Central memory CD8-positive, alpha-beta T cell (primary cell): Measurements from ENCODE around the gene FLYWCH1.
"Not testable (repeated sequence)": the region's sequence is repeated elsewhere in the genome, so short reads cannot be mapped to it uniquely, and the experiment has no call there.

ENCODE experiments used
- ATAC-seq: fragments of 150-1000 bp; cut with Tn5 transposase; replicated peaks from 2 replicates; pipeline ENCODE4 v1.10.0; 2022; ENCODE audit warnings: mild to moderate bottlenecking, moderate FRiP score, moderate number of reproducible peaks; ENCODE audit not compliant: poor library complexity, severe bottlenecking; ENCODE audit errors: extremely low read depth
- DNase-seq, 2 donors: peaks; one replicate each; pipeline ENCODE4 v3.0.0; 2021; ENCODE audit warnings: low spot score in 2 of 2
- H3K27ac Mint-ChIP-seq: one replicate; pipeline ENCODE4 v1.8.0; 2022; ENCODE audit warnings: low read depth, mild to moderate bottlenecking, moderate library complexity, mixed read lengths
- H3K27me3 Mint-ChIP-seq: one replicate; pipeline ENCODE4 v1.8.0; 2022; ENCODE audit warnings: mixed read lengths
- H3K36me3 Mint-ChIP-seq: one replicate; pipeline ENCODE4 v1.8.0; 2022; ENCODE audit warnings: mild to moderate bottlenecking, moderate library complexity, mixed read lengths; ENCODE audit not compliant: insufficient read depth
- H3K4me1 Mint-ChIP-seq: one replicate; pipeline ENCODE4 v1.8.0; 2022; ENCODE audit warnings: mixed read lengths
- H3K4me3 Mint-ChIP-seq: one replicate; pipeline ENCODE4 v1.8.0; 2022; ENCODE audit warnings: mild to moderate bottlenecking, moderate library complexity, mixed read lengths
- H3K9me3 Mint-ChIP-seq: one replicate; pipeline ENCODE4 v1.8.0; 2022; ENCODE audit warnings: mixed read lengths

The FLYWCH1 gene

GRCh38 chr16:2938206-2938605, 26.5 kb downstream of the FLYWCH1 start:
- ATAC-seq (no peak), DNase-seq (no peak)
- no peak overlapping the region for H3K27ac Mint-ChIP-seq
- H3K4me3 Mint-ChIP-seq, result no peak overlapping the region
- H3K4me1 Mint-ChIP-seq, result no peaks in the 10 kb centered on the region
- H3K9me3 Mint-ChIP-seq, result no peaks in the 10 kb centered on the region
- H3K27me3 Mint-ChIP-seq, result no peaks in the 10 kb centered on the region
- H3K36me3 Mint-ChIP-seq, result peaks cover 51% of the 10 kb centered on the region

DNA sequence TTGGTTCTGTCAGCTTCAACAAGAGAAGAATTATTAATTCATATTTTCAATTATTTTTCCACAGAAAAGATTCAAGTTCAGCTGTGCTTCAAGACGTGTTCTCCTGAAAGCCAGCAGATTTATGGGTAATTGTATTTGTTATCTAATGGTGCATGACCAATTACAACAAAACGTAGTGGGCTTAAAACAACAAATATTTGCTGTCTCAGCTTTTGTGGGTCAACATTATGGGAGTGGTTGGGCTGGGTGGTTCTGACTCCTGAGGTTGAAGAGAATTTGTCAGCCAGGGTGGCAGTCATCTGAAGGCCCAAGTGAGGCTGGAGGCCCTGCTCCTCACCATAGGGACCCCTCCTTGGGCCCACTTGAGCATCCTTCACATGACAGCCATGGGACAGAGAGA, 28.2 kb downstream of the FLYWCH1 start:
- Mint-ChIP-seq H3K36me3 (peaks cover 46% of the 10 kb centered on the region), H3K27me3 (no peaks in the 10 kb centered on the region), H3K27ac (no peak overlapping the region), H3K9me3 (no peaks in the 10 kb centered on the region), H3K4me1 (no peaks in the 10 kb centered on the region), H3K4me3 (no peak overlapping the region)
- DNase-seq (no peak), ATAC-seq (no peak)

DNA sequence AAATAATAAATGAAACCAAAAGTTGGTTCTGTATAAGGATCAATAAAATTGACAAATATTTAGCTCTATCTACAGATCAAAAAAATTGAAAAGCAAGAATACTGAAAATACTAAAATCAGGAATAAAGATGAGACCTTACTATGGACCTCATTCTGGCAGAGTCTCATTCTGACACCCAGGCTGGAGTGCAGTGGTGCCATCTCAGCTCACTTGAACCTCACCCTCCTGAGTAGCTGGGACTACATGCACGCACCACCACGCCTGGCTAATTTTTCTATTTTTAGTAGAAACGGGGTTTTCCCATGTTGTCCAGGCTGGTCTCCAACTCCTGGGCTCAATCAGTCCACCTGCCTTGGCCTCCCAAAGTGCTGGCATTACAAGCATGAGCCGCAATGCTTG, 30.3 kb downstream of the FLYWCH1 start:
- H3K4me3 Mint-ChIP-seq, result no peak overlapping the region
- peaks cover 38% of the 10 kb centered on the region for H3K36me3 Mint-ChIP-seq
- ATAC-seq (no peak), DNase-seq (no peak)
- no peaks in the 10 kb centered on the region for H3K27me3 Mint-ChIP-seq
- no peaks in the 10 kb centered on the region for H3K4me1 Mint-ChIP-seq
- no peaks in the 10 kb centered on the region for H3K9me3 Mint-ChIP-seq
- H3K27ac Mint-ChIP-seq, result no peak overlapping the region

DNA sequence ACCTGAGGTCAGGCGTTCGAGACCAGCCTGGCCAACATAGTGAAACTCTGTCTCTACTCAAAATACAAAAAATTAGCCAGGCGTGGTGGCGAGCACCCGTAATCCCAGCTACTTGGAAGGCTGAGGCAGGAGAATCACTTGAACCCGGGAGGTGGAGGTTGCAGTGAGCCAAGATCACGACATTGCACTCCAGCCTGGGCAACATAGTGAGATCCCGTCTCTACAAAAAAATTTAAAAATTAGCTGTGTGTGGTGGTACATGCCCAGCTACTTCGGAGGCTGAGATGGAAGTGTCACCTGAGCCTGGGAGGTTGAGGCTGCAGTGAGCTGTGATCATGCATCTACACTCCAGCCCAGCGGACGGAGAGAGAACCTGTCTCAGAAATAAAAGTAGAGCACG, 32.0 kb downstream of the FLYWCH1 start:
- H3K36me3 Mint-ChIP-seq, result peaks cover 30% of the 10 kb centered on the region
- not testable (repeated sequence) for H3K4me1 Mint-ChIP-seq, DNase-seq, H3K27me3 Mint-ChIP-seq, H3K27ac Mint-ChIP-seq, H3K4me3 Mint-ChIP-seq, ATAC-seq, H3K9me3 Mint-ChIP-seq

DNA sequence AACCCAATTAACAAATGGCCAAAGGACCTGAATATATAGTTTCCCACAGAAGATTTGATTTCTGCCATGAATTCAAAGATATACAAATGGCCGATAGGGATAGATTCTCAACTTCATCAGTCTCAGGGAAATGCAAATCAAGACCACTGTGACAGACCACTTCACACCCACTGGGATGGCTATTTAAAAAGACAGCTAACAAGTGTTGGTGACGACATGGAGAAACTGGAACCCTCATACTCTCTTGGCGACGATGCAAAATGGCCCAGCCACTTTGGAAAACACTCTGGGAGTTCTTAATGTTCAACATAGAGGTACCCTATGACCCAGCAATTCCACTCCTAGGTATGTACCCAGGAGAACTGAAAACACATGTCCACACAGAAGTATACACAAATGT, 34.9 kb downstream of the FLYWCH1 start:
- DNase-seq, result no peak
- H3K36me3 Mint-ChIP-seq, result peaks cover 10% of the 10 kb centered on the region
- no peaks in the 10 kb centered on the region for H3K27me3 Mint-ChIP-seq
- H3K27ac Mint-ChIP-seq, result no peak overlapping the region
- H3K4me1 Mint-ChIP-seq, result no peaks in the 10 kb centered on the region
- no peaks in the 10 kb centered on the region for H3K9me3 Mint-ChIP-seq
- ATAC-seq, result no peak
- no peak overlapping the region for H3K4me3 Mint-ChIP-seq

DNA sequence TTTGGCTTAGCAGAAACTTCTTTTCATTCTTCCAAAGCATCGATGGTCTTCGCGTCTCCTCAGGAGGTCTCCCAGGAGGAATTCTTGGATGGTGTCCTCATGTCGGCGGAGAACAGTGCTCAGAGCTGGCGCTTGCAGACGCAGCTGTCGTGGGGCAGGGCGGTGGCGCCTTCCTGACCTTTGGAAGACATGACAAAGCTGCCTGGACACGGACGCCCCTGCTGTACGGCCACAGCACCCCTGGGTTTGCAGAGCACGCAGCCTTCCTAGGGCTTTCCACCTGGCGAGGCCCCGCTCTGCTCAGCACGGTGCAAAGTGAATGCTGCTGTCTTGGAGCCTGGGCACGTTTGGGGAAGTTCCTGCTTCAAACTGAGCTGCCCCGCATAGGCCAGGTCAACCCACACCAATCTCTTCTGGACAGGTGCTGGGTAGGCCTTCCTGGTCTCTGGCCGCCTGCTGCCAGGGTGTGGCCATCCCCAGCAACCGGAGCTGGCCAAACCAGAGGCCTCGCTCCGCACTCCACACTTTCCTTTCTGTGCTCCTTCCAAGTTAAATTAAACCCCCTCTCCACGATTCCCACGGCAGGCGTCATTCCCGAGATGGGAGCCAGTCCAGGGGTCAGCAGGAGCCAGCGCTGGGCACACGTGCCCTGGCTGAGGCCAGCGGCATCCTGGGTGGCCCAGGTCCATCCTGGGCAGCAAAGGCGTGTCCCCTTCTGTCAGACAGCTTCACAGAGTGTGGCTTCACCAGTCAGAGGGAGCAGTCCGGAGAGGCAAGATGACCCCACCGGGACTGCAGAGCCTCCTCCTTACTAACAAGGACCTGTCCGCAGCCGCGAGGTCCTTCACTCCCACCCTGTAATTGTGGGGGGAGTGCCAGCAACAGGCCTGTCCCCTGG, 37.3 kb downstream of the FLYWCH1 start:
- peaks cover 1% of the 10 kb centered on the region for H3K36me3 Mint-ChIP-seq
- no peaks in the 10 kb centered on the region for H3K4me1 Mint-ChIP-seq
- ATAC-seq (no peak), DNase-seq (no peak)
- no peak overlapping the region for H3K4me3 Mint-ChIP-seq
- H3K27me3 Mint-ChIP-seq, result peaks cover 10% of the 10 kb centered on the region
- no peaks in the 10 kb centered on the region for H3K9me3 Mint-ChIP-seq
- no peak overlapping the region for H3K27ac Mint-ChIP-seq

DNA sequence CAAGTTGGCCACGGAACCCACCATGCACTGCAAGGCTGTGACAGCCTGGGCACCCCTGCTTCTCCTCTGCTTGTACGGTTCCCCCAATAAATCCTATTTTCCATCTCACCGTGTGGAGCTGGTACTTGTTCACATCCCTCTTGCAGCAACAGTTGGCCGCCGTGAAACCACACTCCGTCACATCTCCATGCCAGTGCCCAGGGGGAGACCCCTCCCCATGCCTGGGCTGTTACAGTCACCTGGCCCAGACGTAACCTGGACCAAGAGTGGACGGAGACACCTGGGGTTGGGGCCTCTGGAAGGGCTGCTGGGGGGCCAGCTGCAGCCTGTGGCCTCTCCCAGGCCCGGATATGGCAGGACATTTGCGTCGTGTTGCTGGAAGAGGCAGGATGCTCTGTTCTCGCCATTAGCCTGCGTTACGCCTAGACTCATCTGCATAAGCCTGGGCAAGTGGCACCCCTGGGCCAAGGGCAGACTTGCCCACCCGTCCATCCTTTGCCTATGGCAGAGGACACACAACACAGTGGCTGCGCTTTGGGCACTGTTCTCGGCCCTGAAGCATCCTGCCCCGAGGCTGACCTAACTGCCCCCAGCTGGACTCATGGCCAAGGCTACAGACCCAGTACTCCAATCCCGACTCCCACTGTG, 38.1 kb downstream of the FLYWCH1 start:
- peaks cover 15% of the 10 kb centered on the region for H3K27me3 Mint-ChIP-seq
- no peak overlapping the region for H3K4me3 Mint-ChIP-seq
- no peak for DNase-seq
- H3K27ac Mint-ChIP-seq, result no peak overlapping the region
- no peaks in the 10 kb centered on the region for H3K9me3 Mint-ChIP-seq
- peaks cover 1% of the 10 kb centered on the region for H3K36me3 Mint-ChIP-seq
- H3K4me1 Mint-ChIP-seq, result no peaks in the 10 kb centered on the region
- ATAC-seq, result no peak

DNA sequence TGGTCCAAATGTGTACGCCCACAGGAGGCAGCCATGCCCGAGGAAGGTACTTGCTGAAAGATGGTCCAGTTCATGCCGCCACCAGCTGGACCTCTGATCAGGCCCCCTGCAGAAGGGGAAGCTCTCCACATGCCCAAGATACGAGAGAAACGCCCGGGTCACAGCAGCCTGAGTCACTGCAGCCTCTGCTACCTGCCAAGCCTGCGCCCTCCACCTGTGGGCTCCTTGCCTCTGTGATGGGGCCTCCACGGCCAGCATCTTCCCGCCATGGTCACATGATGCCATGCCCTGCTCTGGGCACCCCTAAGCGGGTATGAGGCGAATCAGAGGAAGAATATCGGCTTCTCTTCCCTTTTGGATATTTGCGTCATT, 38.6 kb downstream of the FLYWCH1 start:
- Mint-ChIP-seq H3K4me1 (no peaks in the 10 kb centered on the region), H3K36me3 (peaks cover 1% of the 10 kb centered on the region), H3K27me3 (peaks cover 15% of the 10 kb centered on the region), H3K27ac (no peak overlapping the region), H3K4me3 (no peak overlapping the region), H3K9me3 (no peaks in the 10 kb centered on the region)
- ATAC-seq (no peak), DNase-seq (no peak)

- ATAC-seq, result no peak
- no peak for DNase-seq
- Mint-ChIP-seq H3K27me3 (peaks cover 15% of the 10 kb centered on the region), H3K27ac (no peak overlapping the region), H3K4me3 (no peak overlapping the region), H3K4me1 (no peaks in the 10 kb centered on the region), H3K36me3 (peaks cover 1% of the 10 kb centered on the region), H3K9me3 (no peaks in the 10 kb centered on the region)
These were observed 39.0 kb downstream of the FLYWCH1 start for GRCh38 chr16:2950773-2951172.

GRCh38 chr16:2952679-2953078, 40.9 kb downstream of the FLYWCH1 start:
- no peaks in the 10 kb centered on the region for H3K36me3 Mint-ChIP-seq
- no peak for DNase-seq
- no peaks in the 10 kb centered on the region for H3K9me3 Mint-ChIP-seq
- ATAC-seq, result no peak
- no peak overlapping the region for H3K27ac Mint-ChIP-seq
- no peaks in the 10 kb centered on the region for H3K4me1 Mint-ChIP-seq
- H3K4me3 Mint-ChIP-seq, result no peak overlapping the region
- peaks cover 31% of the 10 kb centered on the region for H3K27me3 Mint-ChIP-seq

DNA sequence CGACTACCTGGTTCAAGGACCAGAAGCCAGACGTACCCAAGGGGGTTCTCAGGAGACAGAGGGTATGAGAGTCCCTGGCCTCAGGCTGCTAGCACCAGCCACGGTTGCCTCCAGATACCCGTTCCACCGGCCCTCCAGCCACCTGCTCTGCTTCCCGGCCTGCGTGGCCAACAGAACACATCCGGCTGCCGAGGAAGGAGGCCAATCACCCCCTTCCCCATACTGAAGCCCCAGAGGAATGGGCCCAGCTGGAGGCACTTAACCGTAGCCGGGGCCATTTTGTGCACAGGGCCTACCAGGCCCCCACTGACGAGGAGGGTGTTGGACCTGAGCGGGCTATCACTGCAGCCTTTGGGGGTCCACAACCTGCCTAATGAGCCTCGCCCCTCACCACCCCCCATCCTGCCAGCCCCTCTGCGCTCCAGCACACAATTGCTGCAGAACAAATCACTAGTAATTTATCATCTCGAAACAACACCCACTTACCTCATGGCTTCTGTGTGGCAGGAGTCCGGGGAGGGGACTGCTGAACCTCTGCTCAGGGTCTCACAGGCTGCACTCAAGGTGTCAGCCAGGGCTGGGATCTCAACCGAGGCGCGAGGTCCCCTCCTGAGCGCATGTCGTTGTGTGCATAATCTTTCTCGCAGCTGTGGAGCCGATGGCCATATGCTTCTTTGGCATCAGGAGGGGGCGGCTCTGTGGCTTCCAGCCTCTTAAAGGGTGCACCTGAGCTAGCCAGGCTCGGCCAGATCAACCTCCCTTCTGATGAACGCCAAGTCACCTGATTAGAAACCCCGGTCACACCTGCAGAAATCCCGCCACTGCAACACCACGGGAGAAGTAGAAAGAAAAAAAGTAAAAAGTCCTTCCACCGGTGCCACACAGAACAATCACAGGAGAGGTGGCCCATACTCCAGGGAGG, 42.2 kb downstream of the FLYWCH1 start:
- no peak overlapping the region for H3K4me3 Mint-ChIP-seq
- peaks cover 35% of the 10 kb centered on the region for H3K27me3 Mint-ChIP-seq
- no peak for DNase-seq
- no peak overlapping the region for H3K27ac Mint-ChIP-seq
- ATAC-seq, result no peak
- no peaks in the 10 kb centered on the region for H3K36me3 Mint-ChIP-seq
- H3K9me3 Mint-ChIP-seq, result no peaks in the 10 kb centered on the region
- no peaks in the 10 kb centered on the region for H3K4me1 Mint-ChIP-seq

GRCh38 chr16:2954656-2955381, 43.1 kb downstream of the FLYWCH1 start:
- ATAC-seq (no peak), DNase-seq (no peak)
- H3K4me1 Mint-ChIP-seq, result no peaks in the 10 kb centered on the region
- no peaks in the 10 kb centered on the region for H3K36me3 Mint-ChIP-seq
- H3K9me3 Mint-ChIP-seq, result no peaks in the 10 kb centered on the region
- no peak overlapping the region for H3K4me3 Mint-ChIP-seq
- peaks cover 43% of the 10 kb centered on the region for H3K27me3 Mint-ChIP-seq
- no peak overlapping the region for H3K27ac Mint-ChIP-seq
